PC-9 (cell line): ENCODE results near the gene RPL26.

Experiments used
- EZH2 ChIP-seq: fragments of 200-600 bp; sonication (generic); IDR thresholded peaks from 2 replicates; pipeline ENCODE4 v1.8.0; 2017; ENCODE audit warnings: antibody characterized with exemption, low read depth
- TF ChIP-seq, protein P1 (sequence below): fragments of 200-600 bp; sonication (generic); conservative IDR thresholded peaks from 2 replicates; pipeline ENCODE4 v1.6.1; 2017; ENCODE audit warnings: mixed run types, antibody characterized with exemption, mild to moderate bottlenecking, moderate library complexity

DNA sequence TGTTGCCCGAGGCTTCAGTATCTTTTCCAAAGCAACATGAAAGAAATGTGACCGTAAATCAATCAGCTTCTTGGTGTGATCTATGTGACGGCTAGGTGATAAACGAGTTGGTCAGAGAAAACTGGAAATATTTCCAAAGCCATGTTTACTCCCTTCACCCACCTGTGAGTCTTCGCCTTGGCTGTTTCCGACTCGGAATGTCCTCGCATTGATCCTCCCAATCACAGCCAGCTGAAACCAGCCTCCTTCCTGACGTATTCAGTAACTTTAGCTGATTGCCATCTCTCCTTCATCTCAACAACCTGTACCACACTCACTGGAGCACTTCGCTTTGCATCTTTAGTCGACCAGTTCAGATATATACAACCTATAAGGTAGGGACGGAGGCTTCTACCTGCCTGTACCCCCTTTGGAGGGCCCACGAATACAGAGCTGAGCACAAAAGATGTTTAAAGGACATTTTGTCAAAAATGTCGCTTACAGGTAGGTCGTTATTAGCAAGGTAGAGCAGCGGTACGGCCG is 7.2 kb downstream of the RPL26 start:
- TF ChIP-seq, protein P1, sequence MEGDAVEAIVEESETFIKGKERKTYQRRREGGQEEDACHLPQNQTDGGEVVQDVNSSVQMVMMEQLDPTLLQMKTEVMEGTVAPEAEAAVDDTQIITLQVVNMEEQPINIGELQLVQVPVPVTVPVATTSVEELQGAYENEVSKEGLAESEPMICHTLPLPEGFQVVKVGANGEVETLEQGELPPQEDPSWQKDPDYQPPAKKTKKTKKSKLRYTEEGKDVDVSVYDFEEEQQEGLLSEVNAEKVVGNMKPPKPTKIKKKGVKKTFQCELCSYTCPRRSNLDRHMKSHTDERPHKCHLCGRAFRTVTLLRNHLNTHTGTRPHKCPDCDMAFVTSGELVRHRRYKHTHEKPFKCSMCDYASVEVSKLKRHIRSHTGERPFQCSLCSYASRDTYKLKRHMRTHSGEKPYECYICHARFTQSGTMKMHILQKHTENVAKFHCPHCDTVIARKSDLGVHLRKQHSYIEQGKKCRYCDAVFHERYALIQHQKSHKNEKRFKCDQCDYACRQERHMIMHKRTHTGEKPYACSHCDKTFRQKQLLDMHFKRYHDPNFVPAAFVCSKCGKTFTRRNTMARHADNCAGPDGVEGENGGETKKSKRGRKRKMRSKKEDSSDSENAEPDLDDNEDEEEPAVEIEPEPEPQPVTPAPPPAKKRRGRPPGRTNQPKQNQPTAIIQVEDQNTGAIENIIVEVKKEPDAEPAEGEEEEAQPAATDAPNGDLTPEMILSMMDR, result no peak
- TF ChIP-seq EZH2, result no peak
